Loucy (cell line): ENCODE measurements around the gene ABHD2.

Experiments used
- H2AFZ ChIP-seq: fragments of 200-600 bp; sonication (generic); 2 replicates; pipeline ENCODE4 v1.6.0; 2016; ENCODE audit warnings: antibody characterized with exemption, mild to moderate bottlenecking, low read length, moderate library complexity
- H3F3A ChIP-seq: fragments of 200-600 bp; 2 replicates; pipeline ENCODE4 v1.6.0; 2016; ENCODE audit warnings: antibody characterized with exemption, low read depth, mild to moderate bottlenecking
- H3K27me3 ChIP-seq: fragments of 200-600 bp; sonication (generic); 2 replicates; pipeline ENCODE4 v1.6.1; 2014; ENCODE audit warnings: low read length, mild to moderate bottlenecking; ENCODE audit not compliant: insufficient read depth, poor library complexity, severe bottlenecking
- H3K36me3 ChIP-seq: fragments of 200-600 bp; sonication (generic); 2 replicates; pipeline ENCODE4 v1.6.1; 2016; ENCODE audit warnings: low read length; ENCODE audit not compliant: insufficient read depth
- H3K4me1 ChIP-seq: fragments of 200-600 bp; sonication (generic); 2 replicates; pipeline ENCODE4 v1.5.1; 2014; ENCODE audit warnings: low read length, mild to moderate bottlenecking; ENCODE audit not compliant: insufficient read depth, poor library complexity, severe bottlenecking
- H3K4me2 ChIP-seq: fragments of 200-600 bp; sonication (generic); 2 replicates; pipeline ENCODE4 v1.6.0; 2014; ENCODE audit warnings: antibody characterized with exemption, low read length, low read depth, mild to moderate bottlenecking; ENCODE audit not compliant: poor library complexity, severe bottlenecking
- H3K4me3 ChIP-seq: fragments of 200-600 bp; sonication (generic); 2 replicates; pipeline ENCODE4 v1.5.1; 2014; ENCODE audit warnings: low read length, mild to moderate bottlenecking, mixed read lengths; ENCODE audit not compliant: poor library complexity, severe bottlenecking
- H3K79me2 ChIP-seq: fragments of 200-600 bp; sonication (generic); 2 replicates; pipeline ENCODE4 v1.6.1; 2014; ENCODE audit warnings: low read length; ENCODE audit not compliant: insufficient read depth
- H3K9ac ChIP-seq: fragments of 200-600 bp; sonication (generic); 2 replicates; pipeline ENCODE4 v1.6.0; 2014; ENCODE audit warnings: mild to moderate bottlenecking, low read depth, low read length, moderate library complexity; ENCODE audit not compliant: poor library complexity, severe bottlenecking
- H3K9me2 ChIP-seq: fragments of 200-600 bp; sonication (generic); replicated peaks from 2 replicates; pipeline ENCODE4 v1.6.1; 2016; ENCODE audit warnings: low read depth, low read length, mixed read lengths
- H3K9me3 ChIP-seq: fragments of 200-600 bp; sonication (generic); 2 replicates; pipeline ENCODE4 v1.6.1; 2014; ENCODE audit warnings: mild to moderate bottlenecking, antibody characterized with exemption, low read length, low read depth; ENCODE audit not compliant: insufficient read depth
- H4K20me1 ChIP-seq: fragments of 200-600 bp; sonication (generic); 2 replicates; pipeline ENCODE4 v1.6.0; 2014; ENCODE audit warnings: antibody characterized with exemption, low read length, mild to moderate bottlenecking; ENCODE audit not compliant: insufficient read depth, poor library complexity, severe bottlenecking
- CTCF ChIP-seq: fragments of 200-600 bp; sonication (generic); conservative IDR thresholded peaks from 2 replicates; pipeline ENCODE4 v1.5.1; 2014; ENCODE audit warnings: mild to moderate bottlenecking, antibody characterized with exemption, low read length
- EZH2phosphoT487 ChIP-seq: fragments of 200-600 bp; IDR thresholded peaks from 2 replicates; pipeline ENCODE4 v1.6.1; 2018; ENCODE audit warnings: antibody characterized with exemption, mild to moderate bottlenecking, moderate library complexity, borderline replicate concordance

The ABHD2 gene

GRCh38 chr15:89110060-89110459 lies 21.8 kb downstream of the ABHD2 start:
- Histone ChIP-seq H3K4me1 (peaks cover 46% of the 10 kb centered on the region), H3K79me2 (peaks cover 24% of the 10 kb centered on the region; the same call in 1 of the 2 replicates), H2AFZ (no peak overlapping the region)

GRCh38 chr15:89111352-89111751 lies 23.1 kb downstream of the ABHD2 start:
- peaks cover 23% of the 10 kb centered on the region; the same call in 1 of the 2 replicates for H3K79me2 ChIP-seq
- no peak overlapping the region for H3K9ac ChIP-seq
- TF ChIP-seq EZH2phosphoT487 (no peak), CTCF (no peak)
- no peaks in the 10 kb centered on the region for H3K9me2 ChIP-seq
- H4K20me1 ChIP-seq, result no peaks in the 10 kb centered on the region
- H3K36me3 ChIP-seq, result peaks cover 28% of the 10 kb centered on the region; the same call in 1 of the 2 replicates
- H3K4me2 ChIP-seq, result no peak overlapping the region
- H2AFZ ChIP-seq, result no peak overlapping the region
- H3K27me3 ChIP-seq, result no peaks in the 10 kb centered on the region
- no peak overlapping the region for H3K4me3 ChIP-seq
- H3K4me1 ChIP-seq, result peaks cover 45% of the 10 kb centered on the region
- no peaks in the 10 kb centered on the region for H3F3A ChIP-seq
- H3K9me3 ChIP-seq, result no peaks in the 10 kb centered on the region

More at GRCh38 chr15:89110060-89110459, 21.8 kb downstream of the ABHD2 start:
- Histone ChIP-seq H4K20me1 (no peaks in the 10 kb centered on the region), H3K9me3 (no peaks in the 10 kb centered on the region), H3K36me3 (peaks cover 15% of the 10 kb centered on the region; the same call in 1 of the 2 replicates), H3K9me2 (no peaks in the 10 kb centered on the region), H3K4me2 (no peak overlapping the region), H3F3A (no peaks in the 10 kb centered on the region), H3K27me3 (no peaks in the 10 kb centered on the region), H3K4me3 (no peak overlapping the region), H3K9ac (no peak overlapping the region)
- no peak for TF ChIP-seq CTCF
- no peak for TF ChIP-seq EZH2phosphoT487

GRCh38 chr15:89111961-89112340 lies 23.7 kb downstream of the ABHD2 start:
- Histone ChIP-seq H4K20me1 (no peaks in the 10 kb centered on the region), H3K4me3 (no peak overlapping the region), H3K9me3 (no peaks in the 10 kb centered on the region), H2AFZ (no peak overlapping the region), H3K36me3 (peaks cover 34% of the 10 kb centered on the region; the same call in 1 of the 2 replicates), H3K79me2 (peaks cover 19% of the 10 kb centered on the region; the same call in 1 of the 2 replicates), H3K4me1 (peaks cover 41% of the 10 kb centered on the region), H3K4me2 (peak overlapping the region; percentile 30), H3F3A (no peaks in the 10 kb centered on the region), H3K27me3 (no peaks in the 10 kb centered on the region), H3K9ac (no peak overlapping the region), H3K9me2 (no peaks in the 10 kb centered on the region)
- TF ChIP-seq CTCF (no peak), EZH2phosphoT487 (no peak)
